ENCODE results near the gene IKZF2.

The IKZF2 gene

GRCh38 chr2:212968284-212969081, 182.9 kb downstream of the IKZF2 start:
- no peak for DNase-seq
- Histone ChIP-seq H3K27ac (ENCODE audit: insufficient read depth in 1 of 2, low read depth in 1 of 2, low read length in 2 of 2, poor library complexity in 1 of 2, severe bottlenecking in 2 of 2) (no peak overlapping the region), H3K36me3 (ENCODE audit: control insufficient read depth in 4 of 4, insufficient read depth in 4 of 4, low read length in 3 of 4) (no peaks in the 10 kb centered on the region), H3K9me3 (ENCODE audit: control extremely low read depth in 1 of 5, control insufficient read depth in 4 of 5, insufficient read depth in 2 of 5, low read depth in 1 of 5, low read length in 4 of 5) (no peaks in the 10 kb centered on the region), H3K27me3 (replicated peaks in 2 of 5; ENCODE audit: control insufficient read depth in 4 of 5, insufficient read depth in 5 of 5, low read length in 4 of 5) (no peaks in the 10 kb centered on the region), H3K4me1 (ENCODE audit: control extremely low read depth in 1 of 4, control insufficient read depth in 4 of 4, insufficient read depth in 4 of 4, low read length in 3 of 4) (peaks cover 0 to 7% (median 5%) of the 10 kb centered on the region in 4 experiments), H3K4me3 (ENCODE audit: control insufficient read depth in 1 of 7, extremely low read depth in 1 of 7, insufficient read depth in 4 of 7, low read depth in 2 of 7, low read length in 6 of 7) (no peak overlapping the region)
- 96% methylated on average over 4 of the region's 4 CpGs for WGBS (ENCODE audit: insufficient coverage)
- CTCF ChIA-PET, result interaction anchor here (0.6 to 1.9 kb wide), 4 partner anchors 11 to 208 kb away, joined by 3 to 6 read pairs (median 3); no protein-coding TSS in a partner anchor
- POLR2A ChIA-PET, result no interaction called here

GRCh38 chr2:212966884-212967283, 184.5 kb downstream of the IKZF2 start:
- Histone ChIP-seq H3K27me3 (replicated peaks in 2 of 5; ENCODE audit: control insufficient read depth in 4 of 5, insufficient read depth in 5 of 5, low read length in 4 of 5) (no peaks in the 10 kb centered on the region), H3K4me1 (ENCODE audit: control extremely low read depth in 1 of 4, control insufficient read depth in 4 of 4, insufficient read depth in 4 of 4, low read length in 3 of 4) (peaks cover 0 to 10% (median 5%) of the 10 kb centered on the region in 4 experiments), H3K4me3 (ENCODE audit: control insufficient read depth in 1 of 7, extremely low read depth in 1 of 7, insufficient read depth in 4 of 7, low read depth in 2 of 7, low read length in 6 of 7) (no peak overlapping the region), H3K27ac (ENCODE audit: insufficient read depth in 1 of 2, low read depth in 1 of 2, low read length in 2 of 2, poor library complexity in 1 of 2, severe bottlenecking in 2 of 2) (no peak overlapping the region), H3K36me3 (ENCODE audit: control insufficient read depth in 4 of 4, insufficient read depth in 4 of 4, low read length in 3 of 4) (peaks cover 0 to 3% (median 0%) of the 10 kb centered on the region in 4 experiments), H3K9me3 (ENCODE audit: control extremely low read depth in 1 of 5, control insufficient read depth in 4 of 5, insufficient read depth in 2 of 5, low read depth in 1 of 5, low read length in 4 of 5) (no peaks in the 10 kb centered on the region)
- WGBS (ENCODE audit: insufficient coverage), result no CpG with 5 or more reads among the region's 1 CpG
- DNase-seq, result no peak
- ChIA-PET CTCF (interaction anchor here (0.9 to 1.4 kb wide), 4 partner anchors 8 to 161 kb away, joined by 3 to 5 read pairs (median 3); no protein-coding TSS in a partner anchor), POLR2A (no interaction called here)

GRCh38 chr2:212962691-212963090, 188.7 kb downstream of the IKZF2 start:
- peaks cover 12 to 34% (median 27%) of the 10 kb centered on the region in 4 experiments for H3K4me1 ChIP-seq (ENCODE audit: control extremely low read depth in 1 of 4, control insufficient read depth in 4 of 4, insufficient read depth in 4 of 4, low read length in 3 of 4)
- no peak overlapping the region for H3K4me3 ChIP-seq (ENCODE audit: control insufficient read depth in 1 of 7, extremely low read depth in 1 of 7, insufficient read depth in 4 of 7, low read depth in 2 of 7, low read length in 6 of 7)
- no peak overlapping the region for H3K27ac ChIP-seq (ENCODE audit: insufficient read depth in 1 of 2, low read depth in 1 of 2, low read length in 2 of 2, poor library complexity in 1 of 2, severe bottlenecking in 2 of 2)
- H3K9me3 ChIP-seq (ENCODE audit: control extremely low read depth in 1 of 5, control insufficient read depth in 4 of 5, insufficient read depth in 2 of 5, low read depth in 1 of 5, low read length in 4 of 5), result no peaks in the 10 kb centered on the region
- no peak for DNase-seq
- H3K36me3 ChIP-seq (ENCODE audit: control insufficient read depth in 4 of 4, insufficient read depth in 4 of 4, low read length in 3 of 4), result peaks cover 0 to 6% (median 1%) of the 10 kb centered on the region in 4 experiments
- no peaks in the 10 kb centered on the region for H3K27me3 ChIP-seq (replicated peaks in 2 of 5; ENCODE audit: control insufficient read depth in 4 of 5, insufficient read depth in 5 of 5, low read length in 4 of 5)
- no CpG with 5 or more reads among the region's 1 CpG for whole genome bisulfite sequencing (ENCODE audit: insufficient coverage)
- ChIA-PET POLR2A (no interaction called here), CTCF (no interaction called here)

GRCh38 chr2:212961255-212961654, 190.2 kb downstream of the IKZF2 start:
- Histone ChIP-seq H3K36me3 (ENCODE audit: control insufficient read depth in 4 of 4, insufficient read depth in 4 of 4, low read length in 3 of 4) (peaks cover 0 to 6% (median 1%) of the 10 kb centered on the region in 4 experiments), H3K27ac (ENCODE audit: insufficient read depth in 1 of 2, low read depth in 1 of 2, low read length in 2 of 2, poor library complexity in 1 of 2, severe bottlenecking in 2 of 2) (peak overlapping the region in 1 of 2 experiments; percentile 6), H3K4me1 (ENCODE audit: control extremely low read depth in 1 of 4, control insufficient read depth in 4 of 4, insufficient read depth in 4 of 4, low read length in 3 of 4) (peaks cover 12 to 32% (median 25%) of the 10 kb centered on the region in 4 experiments), H3K9me3 (ENCODE audit: control extremely low read depth in 1 of 5, control insufficient read depth in 4 of 5, insufficient read depth in 2 of 5, low read depth in 1 of 5, low read length in 4 of 5) (no peaks in the 10 kb centered on the region), H3K27me3 (replicated peaks in 2 of 5; ENCODE audit: control insufficient read depth in 4 of 5, insufficient read depth in 5 of 5, low read length in 4 of 5) (no peaks in the 10 kb centered on the region), H3K4me3 (ENCODE audit: control insufficient read depth in 1 of 7, extremely low read depth in 1 of 7, insufficient read depth in 4 of 7, low read depth in 2 of 7, low read length in 6 of 7) (peak overlapping the region in 1 of 7 experiments; percentile 15)
- POLR2A ChIA-PET, result no interaction called here
- 17% methylated on average over 1 of the region's 1 CpG for WGBS (ENCODE audit: insufficient coverage)
- DNase-seq, result peak in 2 of 3 donors; percentile 50 to 70
- CTCF ChIA-PET, result interaction anchor here (1.0 to 1.1 kb wide), 2 partner anchors 13 to 22 kb away, joined by 3 to 6 read pairs; no protein-coding TSS in a partner anchor

DNA sequence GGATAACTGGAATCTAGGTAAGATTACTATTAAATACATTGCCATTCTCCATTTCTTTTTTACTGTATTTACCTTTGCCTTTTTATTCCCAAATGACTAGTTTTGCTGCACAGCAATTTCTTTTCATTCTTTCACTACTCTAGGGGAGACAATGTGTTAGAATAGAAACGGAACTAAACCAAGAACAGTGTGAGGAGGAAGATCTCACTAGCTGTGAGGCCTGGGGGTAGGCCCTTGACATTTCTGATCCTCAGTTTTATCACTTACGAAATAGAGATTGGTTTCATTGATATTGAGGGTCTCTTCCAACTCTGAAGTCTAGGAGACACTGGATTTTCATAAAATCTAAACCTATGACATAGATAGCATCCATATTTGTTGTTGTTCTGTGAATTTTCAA, 191.1 kb downstream of the IKZF2 start:
- ChIA-PET CTCF (no interaction called here), POLR2A (no interaction called here)
- WGBS (ENCODE audit: insufficient coverage), result no CpG with 5 or more reads among the region's 2 CpGs
- Histone ChIP-seq H3K9me3 (ENCODE audit: control extremely low read depth in 1 of 5, control insufficient read depth in 4 of 5, insufficient read depth in 2 of 5, low read depth in 1 of 5, low read length in 4 of 5) (no peaks in the 10 kb centered on the region), H3K4me1 (ENCODE audit: control extremely low read depth in 1 of 4, control insufficient read depth in 4 of 4, insufficient read depth in 4 of 4, low read length in 3 of 4) (peaks cover 12 to 32% (median 25%) of the 10 kb centered on the region in 4 experiments), H3K27me3 (replicated peaks in 2 of 5; ENCODE audit: control insufficient read depth in 4 of 5, insufficient read depth in 5 of 5, low read length in 4 of 5) (no peaks in the 10 kb centered on the region), H3K27ac (ENCODE audit: insufficient read depth in 1 of 2, low read depth in 1 of 2, low read length in 2 of 2, poor library complexity in 1 of 2, severe bottlenecking in 2 of 2) (no peak overlapping the region), H3K36me3 (ENCODE audit: control insufficient read depth in 4 of 4, insufficient read depth in 4 of 4, low read length in 3 of 4) (peaks cover 0 to 6% (median 1%) of the 10 kb centered on the region in 4 experiments), H3K4me3 (ENCODE audit: control insufficient read depth in 1 of 7, extremely low read depth in 1 of 7, insufficient read depth in 4 of 7, low read depth in 2 of 7, low read length in 6 of 7) (no peak overlapping the region)
- no peak for DNase-seq

- Histone ChIP-seq H3K36me3 (ENCODE audit: control insufficient read depth in 4 of 4, insufficient read depth in 4 of 4, low read length in 3 of 4) (peaks cover 0 to 6% (median 1%) of the 10 kb centered on the region in 4 experiments), H3K27me3 (replicated peaks in 2 of 5; ENCODE audit: control insufficient read depth in 4 of 5, insufficient read depth in 5 of 5, low read length in 4 of 5) (no peaks in the 10 kb centered on the region), H3K9me3 (ENCODE audit: control extremely low read depth in 1 of 5, control insufficient read depth in 4 of 5, insufficient read depth in 2 of 5, low read depth in 1 of 5, low read length in 4 of 5) (no peaks in the 10 kb centered on the region), H3K4me1 (ENCODE audit: control extremely low read depth in 1 of 4, control insufficient read depth in 4 of 4, insufficient read depth in 4 of 4, low read length in 3 of 4) (peaks cover 12 to 32% (median 25%) of the 10 kb centered on the region in 4 experiments), H3K27ac (ENCODE audit: insufficient read depth in 1 of 2, low read depth in 1 of 2, low read length in 2 of 2, poor library complexity in 1 of 2, severe bottlenecking in 2 of 2) (peak overlapping the region in 1 of 2 experiments; percentile 27), H3K4me3 (ENCODE audit: control insufficient read depth in 1 of 7, extremely low read depth in 1 of 7, insufficient read depth in 4 of 7, low read depth in 2 of 7, low read length in 6 of 7) (no peak overlapping the region)
- 100% methylated on average over 1 of the region's 1 CpG for WGBS (ENCODE audit: insufficient coverage)
- CTCF ChIA-PET, result no interaction called here
- no peak for DNase-seq
- POLR2A ChIA-PET, result no interaction called here
These were observed 191.8 kb downstream of the IKZF2 start for GRCh38 chr2:212959471-212960117.

All from common myeloid progenitor, CD34-positive (primary cell).